GM19372 (cell line): ENCODE data around the gene LCE1C.

Experiments
- ATAC-seq: cut with Tn5 transposase; IDR thresholded peaks from one replicate; pipeline ENCODE4 v1.9.1; 2021; ENCODE audit warnings: mild to moderate bottlenecking, low read depth, moderate library complexity; ENCODE audit not compliant: unreplicated experiment

The LCE1C gene

DNA sequence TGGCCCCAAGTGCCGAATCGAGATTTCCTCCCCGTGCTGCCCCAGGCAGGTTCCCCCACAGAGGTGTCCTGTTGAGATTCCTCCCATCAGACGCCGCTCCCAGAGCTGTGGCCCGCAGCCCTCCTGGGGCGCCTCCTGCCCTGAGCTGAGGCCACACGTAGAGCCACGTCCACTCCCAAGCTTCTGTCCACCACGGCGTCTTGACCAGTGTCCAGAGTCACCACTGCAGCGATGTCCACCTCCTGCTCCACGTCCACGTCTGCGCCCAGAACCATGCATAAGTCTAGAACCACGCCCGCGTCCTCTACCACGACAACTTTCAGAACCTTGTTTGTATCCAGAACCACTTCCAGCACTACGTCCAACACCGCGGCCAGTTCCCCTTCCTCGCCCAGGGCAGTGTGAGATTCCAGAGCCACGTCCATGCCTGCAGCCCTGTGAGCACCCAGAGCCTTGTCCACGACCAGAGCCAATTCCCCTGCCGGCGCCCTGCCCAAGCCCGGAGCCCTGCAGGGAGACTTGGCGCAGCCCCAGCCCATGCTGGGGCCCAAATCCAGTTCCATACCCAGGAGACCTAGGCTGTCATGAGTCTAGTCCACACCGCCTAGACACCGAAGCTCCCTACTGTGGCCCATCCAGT, 45.8 kb downstream of the LCE1C start:
- ATAC-seq: no peak

DNA sequence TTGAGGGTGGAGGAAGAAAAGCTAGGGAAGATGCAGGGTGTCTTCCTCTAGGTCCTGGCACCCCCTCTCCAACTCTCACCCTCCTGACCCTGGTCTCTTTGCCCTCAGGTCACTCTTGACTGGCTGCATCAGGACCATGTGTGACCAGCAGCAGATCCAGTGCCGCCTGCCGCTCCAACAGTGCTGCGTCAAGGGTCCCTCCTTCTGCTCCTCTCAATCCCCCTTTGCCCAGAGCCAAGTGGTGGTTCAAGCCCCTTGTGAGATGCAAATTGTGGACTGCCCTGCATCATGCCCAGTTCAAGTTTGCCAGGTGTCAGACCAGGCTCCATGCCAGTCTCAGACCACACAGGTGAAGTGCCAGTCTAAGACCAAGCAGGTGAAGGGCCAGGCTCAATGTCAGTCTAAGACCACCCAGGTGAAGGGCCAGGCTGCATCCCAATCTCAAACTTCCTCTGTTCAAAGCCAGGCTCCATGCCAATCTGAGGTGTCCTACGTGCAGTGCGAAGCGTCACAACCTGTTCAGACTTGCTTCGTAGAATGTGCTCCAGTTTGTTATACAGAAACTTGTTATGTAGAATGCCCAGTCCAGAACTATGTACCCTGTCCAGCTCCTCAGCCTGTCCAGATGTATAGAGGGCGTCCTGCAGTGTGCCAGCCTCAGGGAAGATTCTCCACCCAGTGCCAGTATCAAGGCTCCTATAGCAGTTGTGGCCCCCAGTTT, 46.8 kb downstream of the LCE1C start:
- no peak for ATAC-seq

DNA sequence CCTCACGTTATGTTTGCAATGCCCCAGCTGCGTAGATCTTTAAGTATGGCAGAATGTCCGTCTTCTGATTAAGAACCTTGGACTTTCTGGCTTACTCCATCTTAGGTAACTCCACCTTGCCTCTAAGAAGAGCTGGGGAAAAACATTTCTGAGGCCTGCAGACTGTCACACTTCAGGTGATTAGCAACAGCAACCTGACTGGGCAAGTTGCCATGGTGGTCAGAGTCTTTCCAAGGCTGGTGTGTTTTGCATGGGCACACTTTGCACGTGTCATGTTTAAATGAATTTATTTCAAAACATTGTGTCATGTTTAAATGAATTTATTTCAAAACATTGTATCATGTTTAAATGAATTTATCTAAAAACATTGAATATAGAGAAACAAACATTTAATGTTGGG, 47.8 kb downstream of the LCE1C start:
- no peak for ATAC-seq

DNA sequence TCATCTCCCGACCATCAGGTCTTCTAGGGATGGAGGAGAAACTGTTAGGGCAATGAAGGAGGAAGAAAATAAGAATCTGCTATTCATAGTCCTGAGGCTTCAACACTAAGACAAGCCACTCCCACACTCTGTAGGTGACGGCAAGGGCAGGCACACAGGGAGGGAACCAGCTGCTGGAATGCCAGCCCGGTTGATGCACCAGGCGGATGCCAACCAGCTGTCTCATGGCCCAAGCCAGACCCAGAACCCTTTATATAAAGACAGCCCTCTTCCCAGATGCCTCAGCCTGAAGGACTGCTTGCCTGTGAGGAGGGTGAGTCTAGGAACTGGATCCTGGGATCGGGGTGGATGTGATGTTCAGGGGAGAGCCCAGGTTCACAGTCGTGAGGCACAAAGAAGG, 48.7 kb downstream of the LCE1C start, which contains the start of gene KPRP:
TSS of gene KPRP (plus strand) at position 279 of the 400 bp plus-strand sequence. CDS start 1,564 bp downstream, outside the sequence.
- no peak for ATAC-seq

DNA sequence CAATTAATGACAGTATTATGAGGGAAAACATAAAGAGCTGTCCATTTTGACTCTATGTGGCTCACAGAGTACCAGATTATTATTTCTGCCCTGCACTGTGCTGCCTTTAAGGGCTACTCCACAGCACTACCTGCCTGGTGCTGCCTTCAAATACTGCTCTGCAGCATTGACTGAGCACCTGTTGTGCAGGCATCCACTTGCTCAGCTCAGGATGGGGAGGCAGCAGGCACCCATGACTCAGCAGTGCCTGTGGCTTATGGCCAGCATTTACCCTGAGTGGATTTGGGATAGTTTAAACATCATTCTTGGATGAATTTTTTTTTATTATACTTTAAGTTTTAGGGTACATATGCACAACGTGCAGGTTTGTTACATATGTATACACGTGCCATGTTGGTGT, 49.6 kb downstream of the LCE1C start:
- ATAC-seq: no peak
